K562 (cell line): Measurements from ENCODE around the gene RNF44. TPM values are rescaled to one million over a fixed set of nuclear protein-coding genes. Genes with fewer than 3 reads are reported as not detected.

ENCODE experiments used
- ELF2 ChIP-seq: fragments of 250-450 bp; sonication (Bioruptor Pico); IDR thresholded peaks from 2 replicates; pipeline ENCODE4 v1.5.0; 2021; ENCODE audit warnings: mild to moderate bottlenecking
- EZH2 ChIP-seq: IDR thresholded peaks from 2 replicates; pipeline ENCODE4 v1.6.1; 2012; ENCODE audit warnings: low read depth, mild to moderate bottlenecking, inconsistent platforms, low read length, borderline replicate concordance
- HNRNPL ChIP-seq: fragments of 200-400 bp; formaldehyde crosslinking; IDR thresholded peaks from 2 replicates; pipeline ENCODE4 v1.6.1; 2017; ENCODE audit warnings: low read depth, mild to moderate bottlenecking, low read length
- ILF3 ChIP-seq: fragments of 450-650 bp; IDR thresholded peaks from 2 replicates; pipeline ENCODE4 v1.6.1; 2018; ENCODE audit warnings: antibody characterized with exemption, mild to moderate bottlenecking, moderate library complexity, borderline replicate concordance
- IRF1 ChIP-seq: sonication (generic); formaldehyde crosslinking; IDR thresholded peaks from 2 replicates; pipeline ENCODE4 v1.8.0; 2022; ENCODE audit warnings: missing genetic modification reagents, mild to moderate bottlenecking, borderline replicate concordance
- KAT7 ChIP-seq: sonication (generic); formaldehyde crosslinking; IDR thresholded peaks from 2 replicates; pipeline ENCODE4 v1.8.0; 2022; ENCODE audit warnings: missing genetic modification reagents, mild to moderate bottlenecking, borderline replicate concordance
- PHTF2 ChIP-seq: fragments of 250-450 bp; sonication (Bioruptor Pico); IDR thresholded peaks from 2 replicates; pipeline ENCODE4 v1.5.0; 2021; ENCODE audit warnings: mild to moderate bottlenecking
- POLR2B ChIP-seq: fragments of 450-650 bp; IDR thresholded peaks from 2 replicates; pipeline ENCODE4 v1.6.1; 2018; ENCODE audit warnings: low read depth; ENCODE audit not compliant: partially characterized antibody
- POLR3G ChIP-seq: IDR thresholded peaks from 2 replicates; pipeline ENCODE4 v1.6.1; 2011; ENCODE audit not compliant: insufficient read length, insufficient replicate concordance; ENCODE audit errors: extremely low read depth
- SP1 ChIP-seq: sonication (generic); formaldehyde crosslinking; IDR thresholded peaks from 2 replicates; pipeline ENCODE4 v1.8.1; 2022; ENCODE audit warnings: mild to moderate bottlenecking, missing genetic modification reagents
- TFAM ChIP-seq: fragments of 250-450 bp; sonication (Bioruptor Pico); conservative IDR thresholded peaks from 2 replicates; pipeline ENCODE4 v1.5.0; 2021; ENCODE audit warnings: mild to moderate bottlenecking, moderate library complexity
- ZBTB8A ChIP-seq: fragments of 450-650 bp; IDR thresholded peaks from 2 replicates; pipeline ENCODE4 v1.6.1; 2018; ENCODE audit warnings: mild to moderate bottlenecking, moderate library complexity; ENCODE audit not compliant: partially characterized antibody
- ZNF174 ChIP-seq: fragments of 250-450 bp; sonication (Bioruptor Pico); IDR thresholded peaks from 2 replicates; pipeline ENCODE4 v1.4.0; 2020; ENCODE audit warnings: mild to moderate bottlenecking
- ZNF41 ChIP-seq: fragments of 250-450 bp; sonication (Bioruptor Pico); conservative IDR thresholded peaks from 2 replicates; pipeline ENCODE4 v1.4.0; 2020; ENCODE audit warnings: mild to moderate bottlenecking
- ZNF695 ChIP-seq: fragments of 450-650 bp; formaldehyde crosslinking; IDR thresholded peaks from 2 replicates; pipeline ENCODE4 v1.4.0; 2020; ENCODE audit warnings: mild to moderate bottlenecking, moderate library complexity
- polyA plus RNA-seq, 8 experiments: library from polyadenylated mRNA; depleted of rRNA in 4 of 8; stranded (reverse) in 5 of 8; unstranded in 3 of 8; fragments of >200 nt; fragmentation: Nextera tagmentation in 2 of 8; fragmentation: Illumina TruSeq in 1 of 8; extraction: Ambion mirVana in 2 of 8; extraction: Trizol in 1 of 8; gene quantifications; 2 replicates each; pipeline versions ENCODE4 v1.2.1 to v1.2.3, GENCODE V29; 2011 to 2014; ENCODE audit warnings: inconsistent platforms in 1 of 8, missing spikeins in 1 of 8
- total RNA-seq, 7 experiments: library from RNA; depleted of rRNA in 6 of 7; stranded (reverse); fragments of >200 nt in 6 of 7; fragmentation: Illumina TruSeq in 2 of 7; extraction: Trizol in 2 of 7; gene quantifications; 2 replicates each; pipeline versions ENCODE4 v1.2.1 to v1.2.3, GENCODE V29; 2011 to 2021; ENCODE audit warnings: low replicate concordance in 1 of 7
- TF ChIP-seq, protein P1 (sequence below): IDR thresholded peaks from 3 replicates; pipeline ENCODE4 v1.6.1; 2011; ENCODE audit warnings: borderline replicate concordance, mild to moderate bottlenecking, moderate library complexity; ENCODE audit not compliant: insufficient read length; ENCODE audit errors: extremely low read depth
- TF ChIP-seq, protein P2 (sequence below), 2 experiments: fragments of 200-800 bp in 1 of 2; sonication (Bioruptor generic) in 1 of 2; sonication (generic) in 1 of 2; formaldehyde crosslinking in 1 of 2; IDR thresholded peaks in 1 of 2; conservative IDR thresholded peaks in 1 of 2; 2 replicates each; pipeline versions ENCODE4 v1.5.0 to v1.6.1; 2016 to 2020; ENCODE audit warnings: missing compliant biosample characterization in 1 of 2, missing genetic modification characterization in 1 of 2, missing genetic modification reagents in 1 of 2
- TF ChIP-seq, protein P3 (sequence below): fragments of 250-450 bp; sonication (Bioruptor Pico); IDR thresholded peaks from 2 replicates; pipeline ENCODE4 v1.8.0; 2021; ENCODE audit warnings: moderate library complexity, mild to moderate bottlenecking, inconsistent platforms

The RNF44 gene
- total and polyA plus RNA-seq, 9 of the 15 experiments (the other 6 are each of a cell fraction or from before 2014, with no cell fraction given) = 1.6 to 82.6 (median 7.4) TPM

GRCh38 chr5:176540476-176540899, 3.3 kb upstream of the RNF44 start (continued):
- TF ChIP-seq, protein P1, sequence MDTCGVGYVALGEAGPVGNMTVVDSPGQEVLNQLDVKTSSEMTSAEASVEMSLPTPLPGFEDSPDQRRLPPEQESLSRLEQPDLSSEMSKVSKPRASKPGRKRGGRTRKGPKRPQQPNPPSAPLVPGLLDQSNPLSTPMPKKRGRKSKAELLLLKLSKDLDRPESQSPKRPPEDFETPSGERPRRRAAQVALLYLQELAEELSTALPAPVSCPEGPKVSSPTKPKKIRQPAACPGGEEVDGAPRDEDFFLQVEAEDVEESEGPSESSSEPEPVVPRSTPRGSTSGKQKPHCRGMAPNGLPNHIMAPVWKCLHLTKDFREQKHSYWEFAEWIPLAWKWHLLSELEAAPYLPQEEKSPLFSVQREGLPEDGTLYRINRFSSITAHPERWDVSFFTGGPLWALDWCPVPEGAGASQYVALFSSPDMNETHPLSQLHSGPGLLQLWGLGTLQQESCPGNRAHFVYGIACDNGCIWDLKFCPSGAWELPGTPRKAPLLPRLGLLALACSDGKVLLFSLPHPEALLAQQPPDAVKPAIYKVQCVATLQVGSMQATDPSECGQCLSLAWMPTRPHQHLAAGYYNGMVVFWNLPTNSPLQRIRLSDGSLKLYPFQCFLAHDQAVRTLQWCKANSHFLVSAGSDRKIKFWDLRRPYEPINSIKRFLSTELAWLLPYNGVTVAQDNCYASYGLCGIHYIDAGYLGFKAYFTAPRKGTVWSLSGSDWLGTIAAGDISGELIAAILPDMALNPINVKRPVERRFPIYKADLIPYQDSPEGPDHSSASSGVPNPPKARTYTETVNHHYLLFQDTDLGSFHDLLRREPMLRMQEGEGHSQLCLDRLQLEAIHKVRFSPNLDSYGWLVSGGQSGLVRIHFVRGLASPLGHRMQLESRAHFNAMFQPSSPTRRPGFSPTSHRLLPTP = no peak
- TF ChIP-seq ZNF41 (peak; percentile 80), KAT7 (no peak), SP1 (CRISPR knock-in tag) (no peak), ZBTB8A (no peak), IRF1 (CRISPR knock-in tag) (no peak), PHTF2 (CRISPR knock-in tag) (no peak), EZH2 (no peak), ZNF174 (CRISPR knock-in tag) (no peak), POLR2B (no peak), HNRNPL (no peak), ZNF695 (CRISPR knock-in tag) (peak; percentile 30; the same call in 1 of the 2 replicates), ELF2 (no peak), ILF3 (no peak), TFAM (CRISPR knock-in tag) (no peak), POLR3G (no peak)
- TF ChIP-seq, protein P2, sequence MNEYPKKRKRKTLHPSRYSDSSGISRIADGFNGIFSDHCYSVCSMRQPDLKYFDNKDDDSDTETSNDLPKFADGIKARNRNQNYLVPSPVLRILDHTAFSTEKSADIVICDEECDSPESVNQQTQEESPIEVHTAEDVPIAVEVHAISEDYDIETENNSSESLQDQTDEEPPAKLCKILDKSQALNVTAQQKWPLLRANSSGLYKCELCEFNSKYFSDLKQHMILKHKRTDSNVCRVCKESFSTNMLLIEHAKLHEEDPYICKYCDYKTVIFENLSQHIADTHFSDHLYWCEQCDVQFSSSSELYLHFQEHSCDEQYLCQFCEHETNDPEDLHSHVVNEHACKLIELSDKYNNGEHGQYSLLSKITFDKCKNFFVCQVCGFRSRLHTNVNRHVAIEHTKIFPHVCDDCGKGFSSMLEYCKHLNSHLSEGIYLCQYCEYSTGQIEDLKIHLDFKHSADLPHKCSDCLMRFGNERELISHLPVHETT (CRISPR knock-in tag; conservative IDR thresholded peaks at IDR 0.05 in 1 of 2, IDR thresholded peaks at IDR 0.05 in 1 of 2) = no peak
- TF ChIP-seq, protein P3, sequence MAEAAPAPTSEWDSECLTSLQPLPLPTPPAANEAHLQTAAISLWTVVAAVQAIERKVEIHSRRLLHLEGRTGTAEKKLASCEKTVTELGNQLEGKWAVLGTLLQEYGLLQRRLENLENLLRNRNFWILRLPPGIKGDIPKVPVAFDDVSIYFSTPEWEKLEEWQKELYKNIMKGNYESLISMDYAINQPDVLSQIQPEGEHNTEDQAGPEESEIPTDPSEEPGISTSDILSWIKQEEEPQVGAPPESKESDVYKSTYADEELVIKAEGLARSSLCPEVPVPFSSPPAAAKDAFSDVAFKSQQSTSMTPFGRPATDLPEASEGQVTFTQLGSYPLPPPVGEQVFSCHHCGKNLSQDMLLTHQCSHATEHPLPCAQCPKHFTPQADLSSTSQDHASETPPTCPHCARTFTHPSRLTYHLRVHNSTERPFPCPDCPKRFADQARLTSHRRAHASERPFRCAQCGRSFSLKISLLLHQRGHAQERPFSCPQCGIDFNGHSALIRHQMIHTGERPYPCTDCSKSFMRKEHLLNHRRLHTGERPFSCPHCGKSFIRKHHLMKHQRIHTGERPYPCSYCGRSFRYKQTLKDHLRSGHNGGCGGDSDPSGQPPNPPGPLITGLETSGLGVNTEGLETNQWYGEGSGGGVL = no peak
